Uterus (tissue), 4 donors: ENCODE measurements around the gene ZFYVE21. TPM values are rescaled to one million over a fixed set of nuclear protein-coding genes. Genes with fewer than 3 reads are reported as not detected.

Experiments used
- DNase-seq, 2 donors: peaks; one replicate each; pipeline ENCODE4 v3.0.0-alpha.2; 2019 to 2020
- H3K27ac ChIP-seq, 2 donors: fragments of 200-600 bp; sonication (generic); 1 replicate in 1 of 2; 2 replicates in 1 of 2; pipeline ENCODE4 v1.5.1; 2016 to 2018
- H3K27me3 ChIP-seq, 2 donors: fragments of 200-600 bp; sonication (generic); one replicate each; pipeline ENCODE4 v1.5.1; 2018 to 2019; ENCODE audit warnings: control low read depth in 1 of 2
- H3K36me3 ChIP-seq, 2 donors: fragments of 200-600 bp; sonication (generic); one replicate each; pipeline ENCODE4 v1.5.1; 2019; ENCODE audit warnings: control low read depth in 1 of 2
- H3K4me1 ChIP-seq, 2 donors: fragments of 200-600 bp; sonication (generic); one replicate each; pipeline ENCODE4 v1.5.1; 2018 to 2019; ENCODE audit warnings: control low read depth in 1 of 2
- H3K4me3 ChIP-seq, 2 donors: fragments of 200-600 bp; sonication (generic); 1 replicate in 1 of 2; 2 replicates in 1 of 2; pipeline ENCODE4 v1.5.1; 2018 to 2019; ENCODE audit warnings: mild to moderate bottlenecking in 1 of 2
- H3K9me3 ChIP-seq, 2 donors: fragments of 200-600 bp; sonication (generic); one replicate each; pipeline ENCODE4 v1.5.1; 2019; ENCODE audit warnings: control low read depth in 1 of 2
- POLR2A ChIP-seq, 2 donors: fragments of 450-650 bp; IDR thresholded peaks; one replicate each; pipeline ENCODE4 v1.6.1; 2016; ENCODE audit warnings: antibody characterized with exemption in 2 of 2, mild to moderate bottlenecking in 1 of 2, moderate library complexity in 1 of 2
- intact Hi-C: fragments of 100-400 bp; cut with DNase I; formaldehyde crosslinking; loops from one replicate; pipeline ENCODE4 v1.15.1; 2023; ENCODE audit warnings: low total_unique reads
- total RNA-seq, 4 donors: library from RNA; depleted of rRNA in 3 of 4; stranded (reverse); fragments of >200 nt in 3 of 4; gene quantifications; one replicate each; pipeline versions ENCODE4 v1.1.0 to v1.2.4, GENCODE V29; 2014 to 2023
- TF ChIP-seq, protein P1 (sequence below), 4 experiments: fragments of 200-600 bp in 2 of 4; fragments of 450-650 bp in 2 of 4; sonication (generic) in 2 of 4; IDR thresholded peaks; one replicate each; pipeline ENCODE4 v1.5.1; 2016 to 2019; ENCODE audit warnings: antibody characterized with exemption in 4 of 4, mild to moderate bottlenecking in 2 of 4, moderate library complexity in 1 of 4
- donor health status: DM: yes; HTN: yes; CAD: no.

Gene ZFYVE21
- total RNA-seq, 4 donors from 2014 or later, result 73.2 to 276 (median 103) TPM

DNA sequence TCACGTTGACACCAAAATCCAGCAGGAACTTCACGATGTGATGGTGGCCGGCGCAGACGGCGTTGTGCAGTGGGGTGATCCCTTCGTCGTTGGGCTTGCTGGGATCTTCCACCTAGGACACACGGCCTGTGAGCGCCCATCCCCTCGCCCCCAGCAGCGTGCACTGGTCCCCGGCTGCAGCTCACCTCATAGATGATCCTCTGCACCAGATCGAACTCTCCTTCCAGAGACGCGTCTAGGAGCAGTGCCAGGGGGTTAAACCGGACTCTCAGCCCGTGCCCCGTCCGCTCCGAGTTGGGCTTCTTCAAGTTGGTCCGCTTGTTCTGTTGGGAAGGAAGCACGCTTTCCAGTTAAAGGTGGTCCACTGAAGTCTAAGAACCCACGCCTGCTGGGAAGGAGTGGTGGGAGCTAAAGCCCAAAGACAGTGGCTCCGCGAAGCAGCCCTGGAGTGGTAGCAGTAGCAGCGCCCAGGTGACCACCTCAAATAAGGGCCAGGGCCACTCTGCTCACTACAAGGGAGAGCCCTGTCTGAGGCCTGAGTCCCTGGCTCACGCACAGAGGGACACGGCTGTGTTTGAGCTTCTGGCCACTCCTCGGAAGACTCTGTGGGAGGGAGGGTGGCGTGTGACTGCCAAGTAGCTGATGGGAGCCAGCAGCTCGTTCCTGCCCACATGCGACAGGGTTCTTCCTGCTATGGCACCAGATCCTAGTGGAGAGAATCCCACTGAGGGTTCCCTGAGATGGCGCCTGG lies 23.3 kb downstream of the ZFYVE21 start:
- Histone ChIP-seq H3K4me3 (no peak overlapping the region), H3K9me3 (no peaks in the 10 kb centered on the region), H3K36me3 (no peaks in the 10 kb centered on the region), H3K27ac (no peak overlapping the region), H3K4me1 (peaks cover 4 to 12% of the 10 kb centered on the region in 2 donors), H3K27me3 (no peaks in the 10 kb centered on the region)
- TF ChIP-seq, protein P1, sequence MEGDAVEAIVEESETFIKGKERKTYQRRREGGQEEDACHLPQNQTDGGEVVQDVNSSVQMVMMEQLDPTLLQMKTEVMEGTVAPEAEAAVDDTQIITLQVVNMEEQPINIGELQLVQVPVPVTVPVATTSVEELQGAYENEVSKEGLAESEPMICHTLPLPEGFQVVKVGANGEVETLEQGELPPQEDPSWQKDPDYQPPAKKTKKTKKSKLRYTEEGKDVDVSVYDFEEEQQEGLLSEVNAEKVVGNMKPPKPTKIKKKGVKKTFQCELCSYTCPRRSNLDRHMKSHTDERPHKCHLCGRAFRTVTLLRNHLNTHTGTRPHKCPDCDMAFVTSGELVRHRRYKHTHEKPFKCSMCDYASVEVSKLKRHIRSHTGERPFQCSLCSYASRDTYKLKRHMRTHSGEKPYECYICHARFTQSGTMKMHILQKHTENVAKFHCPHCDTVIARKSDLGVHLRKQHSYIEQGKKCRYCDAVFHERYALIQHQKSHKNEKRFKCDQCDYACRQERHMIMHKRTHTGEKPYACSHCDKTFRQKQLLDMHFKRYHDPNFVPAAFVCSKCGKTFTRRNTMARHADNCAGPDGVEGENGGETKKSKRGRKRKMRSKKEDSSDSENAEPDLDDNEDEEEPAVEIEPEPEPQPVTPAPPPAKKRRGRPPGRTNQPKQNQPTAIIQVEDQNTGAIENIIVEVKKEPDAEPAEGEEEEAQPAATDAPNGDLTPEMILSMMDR (IDR thresholded peaks at IDR 0.05), result no peak
- no peak for TF ChIP-seq POLR2A (IDR thresholded peaks at IDR 0.05)
- intact Hi-C loops, result no loop called here
- no peak for DNase-seq

DNA sequence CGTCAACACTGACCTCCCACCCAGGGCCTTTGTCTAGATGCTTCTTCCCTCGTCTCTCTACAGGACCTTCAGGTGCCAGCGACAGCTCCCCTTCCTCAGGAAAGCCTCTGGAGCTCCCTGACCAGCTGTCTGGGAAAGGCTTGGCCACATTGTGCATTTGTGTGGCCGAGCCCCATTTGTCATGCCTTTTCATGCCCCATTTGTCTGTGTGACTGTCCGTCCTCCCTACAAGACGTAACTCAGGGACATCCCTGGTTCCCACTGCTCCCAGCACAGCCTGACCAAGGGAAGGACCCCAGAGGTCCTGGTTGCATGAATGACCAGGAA lies 23.8 kb downstream of the ZFYVE21 start:
- no peak overlapping the region for H3K27ac ChIP-seq
- no peak for DNase-seq
- intact Hi-C loops, result no loop called here
- H3K36me3 ChIP-seq, result no peaks in the 10 kb centered on the region
- H3K4me1 ChIP-seq, result peaks cover 4 to 12% of the 10 kb centered on the region in 2 donors
- no peak overlapping the region for H3K4me3 ChIP-seq
- TF ChIP-seq, protein P1 (IDR thresholded peaks at IDR 0.05), result no peak
- no peak for TF ChIP-seq POLR2A (IDR thresholded peaks at IDR 0.05)
- no peaks in the 10 kb centered on the region for H3K27me3 ChIP-seq
- H3K9me3 ChIP-seq, result no peaks in the 10 kb centered on the region

DNA sequence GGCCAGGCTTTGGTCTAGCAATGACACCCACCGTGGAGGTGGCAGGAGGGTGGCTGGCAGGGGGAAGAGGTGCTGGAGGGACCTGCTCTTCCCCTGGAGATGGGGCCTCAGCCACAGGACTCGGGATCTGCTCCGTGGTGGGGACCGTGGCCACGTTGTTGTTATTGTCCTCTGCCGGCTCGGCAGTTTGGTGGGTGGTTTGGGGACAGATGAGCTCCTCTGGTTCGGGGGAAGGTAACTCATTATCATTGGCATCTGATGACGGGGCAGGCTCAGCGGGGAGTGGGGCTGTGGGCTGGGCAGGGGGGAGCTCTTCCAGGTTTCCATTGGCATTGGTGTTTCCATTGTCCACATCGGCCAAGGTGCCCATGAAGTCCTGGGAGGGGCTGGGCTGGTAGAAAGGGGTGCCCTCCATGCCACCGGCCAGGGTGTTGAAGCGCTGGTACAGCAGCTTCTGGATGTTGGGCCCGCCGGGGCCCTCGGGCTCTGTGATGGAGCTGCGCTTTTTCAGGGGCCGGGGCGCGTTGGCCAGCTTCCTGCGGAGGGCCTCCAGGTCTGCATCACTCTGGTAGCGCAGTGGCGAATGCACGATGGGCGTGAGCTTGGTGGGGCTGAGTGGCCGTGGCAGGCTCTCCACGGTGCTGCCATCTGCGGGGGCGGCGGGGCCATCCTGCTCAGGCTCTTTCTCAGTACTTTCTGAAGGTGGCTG lies 24.3 kb downstream of the ZFYVE21 start:
- no peak for DNase-seq
- TF ChIP-seq POLR2A (IDR thresholded peaks at IDR 0.05), result no peak
- TF ChIP-seq, protein P1 (IDR thresholded peaks at IDR 0.05), result no peak
- Histone ChIP-seq H3K27me3 (no peaks in the 10 kb centered on the region), H3K4me3 (no peak overlapping the region), H3K4me1 (peaks cover 1 to 12% of the 10 kb centered on the region in 2 donors), H3K27ac (no peak overlapping the region), H3K36me3 (no peaks in the 10 kb centered on the region), H3K9me3 (no peaks in the 10 kb centered on the region)
- intact Hi-C loops, result no loop called here

DNA sequence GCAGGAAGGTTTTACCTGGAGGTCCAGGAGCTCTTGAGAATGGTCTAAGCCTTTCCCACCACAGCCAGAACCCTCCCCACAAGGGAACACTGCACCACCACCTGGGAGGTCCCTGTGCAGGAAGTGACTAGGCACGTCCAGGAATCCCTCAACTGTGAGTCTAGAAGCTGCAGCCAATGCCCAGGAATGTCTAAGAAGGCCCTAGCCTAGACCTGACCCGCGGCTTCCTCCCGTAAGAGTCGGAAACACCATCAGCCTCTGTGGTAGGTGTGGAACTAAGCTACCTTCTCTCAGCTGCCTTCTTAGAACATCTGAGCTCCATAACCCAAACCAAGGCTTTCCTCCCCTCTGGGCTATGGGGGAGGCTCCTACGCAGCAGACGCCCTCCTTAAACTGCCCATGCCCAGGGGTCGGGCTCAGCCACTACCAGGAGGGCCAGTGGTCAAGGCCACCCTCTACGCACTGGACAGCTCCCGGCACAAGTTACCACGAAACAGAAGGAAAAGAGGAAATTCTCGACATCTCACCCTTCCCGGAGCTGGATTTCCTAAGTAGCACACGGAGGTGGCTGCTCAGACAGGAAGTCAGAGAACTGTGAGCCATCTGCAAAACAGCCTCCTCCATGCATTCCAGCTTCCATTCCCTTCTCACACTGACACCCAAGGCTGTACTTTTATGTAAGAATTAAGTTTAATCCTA lies 25.5 kb downstream of the ZFYVE21 start:
- TF ChIP-seq, protein P1 (IDR thresholded peaks at IDR 0.05), result no peak
- no peak for TF ChIP-seq POLR2A (IDR thresholded peaks at IDR 0.05)
- Histone ChIP-seq H3K4me3 (no peak overlapping the region), H3K4me1 (peaks cover 0 to 10% of the 10 kb centered on the region in 2 donors), H3K36me3 (no peaks in the 10 kb centered on the region), H3K27ac (peak overlapping the region; percentile 27 to 61), H3K27me3 (no peaks in the 10 kb centered on the region), H3K9me3 (no peaks in the 10 kb centered on the region)
- intact Hi-C loops, result no loop called here
- DNase-seq, result no peak

DNA sequence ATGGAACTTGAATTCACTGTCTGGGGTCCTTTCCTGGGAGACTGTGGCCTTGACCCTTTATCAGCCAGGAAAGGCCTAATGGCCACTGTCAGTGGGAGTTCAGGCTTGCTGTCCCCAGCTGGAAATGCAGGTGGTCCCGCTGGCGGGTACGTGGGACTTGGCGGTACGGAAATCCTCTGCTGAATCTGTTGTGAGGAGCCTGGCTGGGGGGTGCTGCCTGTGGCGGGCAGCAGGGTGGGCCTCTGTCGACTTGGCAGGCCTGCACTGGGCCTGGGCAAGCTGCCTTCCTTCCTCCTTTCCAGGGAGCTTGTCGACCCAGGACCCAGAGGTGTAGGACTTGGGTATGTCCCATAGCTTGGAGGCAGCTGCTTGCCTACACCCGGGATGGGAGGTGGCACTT lies 26.3 kb downstream of the ZFYVE21 start:
- TF ChIP-seq POLR2A (IDR thresholded peaks at IDR 0.05), result no peak
- TF ChIP-seq, protein P1 (IDR thresholded peaks at IDR 0.05), result no peak
- Histone ChIP-seq H3K9me3 (no peaks in the 10 kb centered on the region), H3K27me3 (no peaks in the 10 kb centered on the region), H3K4me3 (no peak overlapping the region), H3K4me1 (peaks cover 0 to 5% of the 10 kb centered on the region in 2 donors), H3K36me3 (no peaks in the 10 kb centered on the region), H3K27ac (peak overlapping the region in 1 of 2 donors; percentile 61)
- no peak for DNase-seq
- intact Hi-C loops, result no loop called here
